ENCODE measurements around the gene TBC1D8.

TBC1D8 gene

GRCh38 chr2:101002562-101003277 lies 148.5 kb downstream of the TBC1D8 start:
- peaks cover 0 to 5% (median 0%) of the 10 kb centered on the region in 3 experiments for H3K27me3 ChIP-seq (ENCODE audit: control insufficient read depth in 3 of 3, insufficient read depth in 3 of 3, low read depth in 1 of 3, low read length in 3 of 3)
- H4K91ac ChIP-seq (ENCODE audit: low read depth, low read length, poor library complexity), result no peak overlapping the region
- peak overlapping the region; percentile 81 for H2AK5ac ChIP-seq (ENCODE audit: low read depth, low read length)
- DNase-seq (ENCODE audit: low spot score), result no peak
- peak overlapping the region; percentile 39 for H3K18ac ChIP-seq (ENCODE audit: low read length)
- H3K79me1 ChIP-seq (ENCODE audit: low read depth, low read length), result peaks cover 16% of the 10 kb centered on the region
- peak overlapping the region; percentile 94 for H3K9ac ChIP-seq (ENCODE audit: low read depth, low read length, poor library complexity)
- peak overlapping the region; percentile 89 for H2BK5ac ChIP-seq (ENCODE audit: low read length)
- peak overlapping the region; percentile 60 for H3K27ac ChIP-seq (replicated peaks; ENCODE audit: low read length)
- H3K14ac ChIP-seq (ENCODE audit: low read length), result no peak overlapping the region
- H3K23ac ChIP-seq (ENCODE audit: low read depth, low read length, poor library complexity), result peak overlapping the region; percentile 21
- H3K36me3 ChIP-seq (replicated peaks in 1 of 2; ENCODE audit: control insufficient read depth in 2 of 2, insufficient read depth in 2 of 2, low read length in 2 of 2), result peaks cover 34 to 51% of the 10 kb centered on the region in 2 donors
- peak overlapping the region; percentile 60 to 97 for H3K4me3 ChIP-seq (ENCODE audit: low read length in 2 of 2)
- H2BK15ac ChIP-seq (ENCODE audit: low read length), result no peak overlapping the region
- WGBS, 2 donors (ENCODE audit: extremely low coverage in 2 of 2, insufficient read length in 2 of 2, insufficient replicate concordance in 1 of 2), result no CpG with 5 or more reads among the region's 26 CpGs
- H3K9me3 ChIP-seq (replicated peaks in 1 of 2; ENCODE audit: control insufficient read depth in 2 of 2, insufficient read depth in 1 of 2, low read depth in 1 of 2, low read length in 2 of 2), result peaks cover 4% of the 10 kb centered on the region in 2 donors
- H3K4me1 ChIP-seq (ENCODE audit: control insufficient read depth in 2 of 2, insufficient read depth in 1 of 2, low read depth in 1 of 2, low read length in 2 of 2), result peaks cover 10 to 13% of the 10 kb centered on the region in 2 donors
- peak overlapping the region; percentile 93 for H2AFZ ChIP-seq (ENCODE audit: low read length)
- H2BK12ac ChIP-seq (ENCODE audit: low read length), result no peak overlapping the region
- H4K8ac ChIP-seq (ENCODE audit: low read depth, low read length), result peak overlapping the region; percentile 77
- peak overlapping the region; percentile 47 for H3K4ac ChIP-seq (ENCODE audit: low read length)
- H3K4me2 ChIP-seq (ENCODE audit: insufficient read depth, low read length, poor library complexity, severe bottlenecking), result peak overlapping the region; percentile 82
- peak overlapping the region; percentile 47 for H2BK120ac ChIP-seq (ENCODE audit: low read depth, low read length)

- Histone ChIP-seq H3K9me3 (replicated peaks in 1 of 2; ENCODE audit: control insufficient read depth in 2 of 2, insufficient read depth in 1 of 2, low read depth in 1 of 2, low read length in 2 of 2) (peaks cover 3 to 4% of the 10 kb centered on the region in 2 donors), H3K18ac (ENCODE audit: low read length) (peak within 1 kb of the TSS; percentile 96), H2AK5ac (ENCODE audit: low read depth, low read length) (peak within 1 kb of the TSS; percentile 81), H2BK12ac (ENCODE audit: low read length) (no peak within 1 kb of the TSS), H3K79me1 (ENCODE audit: low read depth, low read length) (peaks cover 16% of the 10 kb centered on the region), H2BK120ac (ENCODE audit: low read depth, low read length) (peak within 1 kb of the TSS; percentile 47), H3K27me3 (ENCODE audit: control insufficient read depth in 3 of 3, insufficient read depth in 3 of 3, low read depth in 1 of 3, low read length in 3 of 3) (peaks cover 0 to 5% (median 0%) of the 10 kb centered on the region in 3 experiments), H3K14ac (ENCODE audit: low read length) (peak within 1 kb of the TSS; percentile 85), H2BK15ac (ENCODE audit: low read length) (peak within 1 kb of the TSS; percentile 52), H3K9ac (ENCODE audit: low read depth, low read length, poor library complexity) (peak within 1 kb of the TSS; percentile 95), H2BK5ac (ENCODE audit: low read length) (peak within 1 kb of the TSS; percentile 89), H4K91ac (ENCODE audit: low read depth, low read length, poor library complexity) (peak within 1 kb of the TSS; percentile 90), H4K8ac (ENCODE audit: low read depth, low read length) (peak within 1 kb of the TSS; percentile 77), H3K4ac (ENCODE audit: low read length) (peak within 1 kb of the TSS; percentile 62), H3K4me2 (ENCODE audit: insufficient read depth, low read length, poor library complexity, severe bottlenecking) (peak within 1 kb of the TSS; percentile 82), H3K36me3 (replicated peaks in 1 of 2; ENCODE audit: control insufficient read depth in 2 of 2, insufficient read depth in 2 of 2, low read length in 2 of 2) (peaks cover 27 to 43% of the 10 kb centered on the region in 2 donors), H3K4me1 (ENCODE audit: control insufficient read depth in 2 of 2, insufficient read depth in 1 of 2, low read depth in 1 of 2, low read length in 2 of 2) (peaks cover 10 to 13% of the 10 kb centered on the region in 2 donors), H3K4me3 (ENCODE audit: low read length in 2 of 2) (peak within 1 kb of the TSS; percentile 60 to 97), H3K23ac (ENCODE audit: low read depth, low read length, poor library complexity) (peak within 1 kb of the TSS; percentile 96), H3K27ac (replicated peaks; ENCODE audit: low read length) (peak within 1 kb of the TSS; percentile 60), H2AFZ (ENCODE audit: low read length) (peak within 1 kb of the TSS; percentile 93)
- WGBS, 2 donors (ENCODE audit: extremely low coverage in 2 of 2, insufficient read length in 2 of 2, insufficient replicate concordance in 1 of 2), result no CpG with 5 or more reads among the region's 59 CpGs
- DNase-seq (ENCODE audit: low spot score), result peak; percentile 88
These were observed 149.3 kb downstream of the TBC1D8 start, which contains the start of gene RPL31 for GRCh38 chr2:101001691-101002561. TSS of gene RPL31 (plus strand) at chr2:101002289. CDS start at chr2:101002702, 413 bp downstream.

- WGBS, 2 donors (ENCODE audit: extremely low coverage in 2 of 2, insufficient read length in 2 of 2, insufficient replicate concordance in 1 of 2), result no CpG with 5 or more reads among the region's 2 CpGs
- Histone ChIP-seq H3K36me3 (replicated peaks in 1 of 2; ENCODE audit: control insufficient read depth in 2 of 2, insufficient read depth in 2 of 2, low read length in 2 of 2) (peaks cover 16 to 23% of the 10 kb centered on the region in 2 donors), H3K23ac (ENCODE audit: low read depth, low read length, poor library complexity) (no peak overlapping the region), H3K9me3 (replicated peaks in 1 of 2; ENCODE audit: control insufficient read depth in 2 of 2, insufficient read depth in 1 of 2, low read depth in 1 of 2, low read length in 2 of 2) (peaks cover 3 to 4% of the 10 kb centered on the region in 2 donors), H2AK5ac (ENCODE audit: low read depth, low read length) (no peak overlapping the region), H2BK5ac (ENCODE audit: low read length) (no peak overlapping the region), H3K4ac (ENCODE audit: low read length) (no peak overlapping the region), H3K4me3 (ENCODE audit: low read length in 2 of 2) (no peak overlapping the region), H3K4me1 (ENCODE audit: control insufficient read depth in 2 of 2, insufficient read depth in 1 of 2, low read depth in 1 of 2, low read length in 2 of 2) (peaks cover 10 to 13% of the 10 kb centered on the region in 2 donors), H3K18ac (ENCODE audit: low read length) (no peak overlapping the region), H3K14ac (ENCODE audit: low read length) (no peak overlapping the region), H4K91ac (ENCODE audit: low read depth, low read length, poor library complexity) (no peak overlapping the region), H3K27me3 (ENCODE audit: control insufficient read depth in 3 of 3, insufficient read depth in 3 of 3, low read depth in 1 of 3, low read length in 3 of 3) (peaks cover 0 to 5% (median 0%) of the 10 kb centered on the region in 3 experiments), H3K79me1 (ENCODE audit: low read depth, low read length) (peaks cover 14% of the 10 kb centered on the region), H3K27ac (replicated peaks; ENCODE audit: low read length) (no peak overlapping the region), H3K9ac (ENCODE audit: low read depth, low read length, poor library complexity) (no peak overlapping the region), H4K8ac (ENCODE audit: low read depth, low read length) (no peak overlapping the region), H3K4me2 (ENCODE audit: insufficient read depth, low read length, poor library complexity, severe bottlenecking) (no peak overlapping the region), H2BK120ac (ENCODE audit: low read depth, low read length) (no peak overlapping the region), H2BK12ac (ENCODE audit: low read length) (no peak overlapping the region), H2BK15ac (ENCODE audit: low read length) (no peak overlapping the region), H2AFZ (ENCODE audit: low read length) (peak overlapping the region; percentile 7)
- no peak for DNase-seq (ENCODE audit: low spot score)
These were observed 151.2 kb downstream of the TBC1D8 start for GRCh38 chr2:100999995-101000394.

Data from neuronal stem cell (in vitro differentiated cells).